G401 (cell line): Measurements from ENCODE around the gene FAM163B. TPM values are rescaled to one million over a fixed set of nuclear protein-coding genes. Genes with fewer than 3 reads are reported as not detected.

Experiments
- DNase-seq: peaks from one replicate; pipeline ENCODE4 v3.0.0-alpha.2; 2015; ENCODE audit warnings: low spot score
- in situ Hi-C: cut with HindIII; loops from 2 replicates; pipeline ENCODE4 v1.10.0; 2016; ENCODE audit warnings: low sequenced_read_pairs, mixed read lengths
- total RNA-seq: library from RNA; depleted of rRNA; stranded (reverse); fragments of >200 nt; shearing (Covaris generic); gene quantifications from 2 replicates; pipeline ENCODE4 v1.2.3, GENCODE V29; 2014; rRNA removed

Gene FAM163B
- not detected in 2 replicates for total RNA-seq

DNA sequence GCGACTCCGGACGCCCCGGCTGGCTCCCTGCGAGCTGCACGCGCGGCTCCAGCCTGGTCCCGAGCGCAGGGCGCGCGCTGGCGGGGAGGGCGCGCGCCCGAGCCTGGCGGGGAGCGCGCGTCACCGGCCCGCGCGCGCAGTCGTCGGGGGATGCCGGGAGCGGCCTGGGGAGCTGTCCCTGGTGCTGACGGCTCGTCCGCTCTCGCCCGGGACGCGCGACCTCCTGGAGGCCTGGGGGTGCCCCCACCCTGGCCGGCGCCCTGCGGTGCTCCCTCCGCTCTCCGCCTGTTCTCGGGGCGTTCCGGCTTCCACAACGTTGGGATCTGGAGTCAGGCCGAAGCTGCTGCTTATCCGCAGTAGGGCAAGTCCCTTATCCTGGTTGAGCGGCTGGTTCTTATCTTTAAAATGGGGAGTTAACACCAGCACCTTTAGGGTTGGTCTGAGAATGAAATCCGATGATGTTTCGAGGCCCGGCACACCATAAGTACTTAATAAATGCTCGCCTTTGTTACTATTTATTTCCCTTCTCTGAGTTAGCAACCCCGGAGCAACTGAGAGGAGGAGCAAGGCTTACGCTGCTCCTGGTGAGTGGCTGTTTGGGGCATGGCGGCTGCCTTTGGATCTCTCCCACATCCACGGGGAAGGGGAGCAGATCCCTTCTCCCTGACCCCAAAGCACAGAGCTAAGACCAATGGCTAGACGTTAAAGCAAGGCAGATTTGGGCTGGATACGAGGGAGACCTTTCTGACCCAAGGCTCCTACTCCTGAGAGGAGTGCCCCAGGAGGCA lies at the start of gene FAM163B:
Gene FAM163B (minus strand): TSS at position 79 of the 788 bp plus-strand sequence. CDS start 29,166 bp downstream, outside the sequence.
- DNase-seq, result peak; percentile 36
- in situ Hi-C loops, result no loop called here

DNA sequence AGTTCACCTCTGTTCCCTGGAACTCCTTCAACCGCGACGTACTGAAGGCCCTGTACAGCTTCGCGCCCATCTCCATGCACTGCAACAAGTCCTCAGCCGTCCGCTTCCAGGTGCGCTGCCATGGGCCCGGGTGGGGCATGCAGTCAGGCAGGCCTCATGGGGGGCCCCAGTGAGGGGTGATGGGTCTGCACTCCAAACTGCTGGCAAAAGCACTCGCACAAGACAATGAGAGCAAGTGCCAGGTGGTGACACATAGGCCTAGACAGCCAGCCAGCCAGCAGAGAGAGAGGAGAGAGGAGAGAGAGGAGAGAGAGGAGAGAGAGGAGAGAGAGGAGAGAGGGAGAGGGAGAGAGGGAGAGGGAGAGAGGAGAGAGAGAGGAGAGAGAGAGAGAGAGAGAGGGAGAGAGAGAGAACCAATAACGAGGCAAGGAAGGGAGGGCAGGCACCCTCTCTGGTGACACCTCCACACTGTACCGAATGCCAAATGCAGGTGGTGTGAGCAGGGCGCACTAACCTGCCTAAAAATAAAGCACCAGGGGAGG lies 48.0 kb upstream of the FAM163B start:
- in situ Hi-C loops, result no loop called here
- peak; percentile 72 for DNase-seq

DNA sequence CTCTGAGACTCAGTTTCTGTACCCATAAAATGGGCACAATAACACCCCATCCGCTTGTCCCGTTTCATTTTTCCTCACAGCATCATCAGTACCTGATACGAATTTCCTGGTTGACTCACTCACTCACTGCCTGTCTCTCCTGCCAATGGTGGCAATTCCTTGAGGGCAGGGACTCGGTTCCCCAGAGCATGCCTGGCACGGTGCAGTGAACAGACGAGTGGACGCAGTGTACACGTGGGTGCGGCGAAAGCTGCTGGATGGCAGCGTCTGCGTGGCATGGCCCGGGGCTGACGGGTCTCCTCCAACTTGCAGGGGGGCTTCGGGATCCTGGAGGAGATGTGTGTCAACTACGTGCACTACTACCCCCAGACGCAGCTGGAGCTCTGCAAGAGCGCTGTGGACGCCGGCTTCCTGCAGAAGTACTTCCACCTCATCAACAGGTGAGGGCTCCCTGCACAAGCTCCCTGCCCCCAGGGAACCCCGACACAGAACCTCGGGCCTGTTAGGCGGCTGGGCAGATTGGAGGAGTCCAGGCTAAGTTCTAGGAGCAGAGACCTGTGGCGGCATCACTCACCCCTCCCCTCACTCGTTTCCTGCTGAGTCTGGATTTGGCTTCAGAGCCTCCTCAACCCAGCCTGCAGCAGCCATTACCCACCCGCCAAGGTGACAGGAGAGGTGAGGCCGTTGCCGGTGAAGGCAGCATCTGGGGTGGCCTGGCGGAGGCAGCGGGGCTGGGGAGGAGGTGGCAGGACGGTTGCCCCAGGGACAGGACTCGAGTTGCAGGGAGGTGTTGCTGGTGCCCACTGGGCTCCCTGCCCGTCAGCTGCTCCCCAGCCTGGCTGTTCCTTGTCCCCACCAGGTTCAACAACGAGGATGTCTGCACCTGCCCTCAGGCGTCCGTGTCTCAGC lies 47.3 kb upstream of the FAM163B start:
- DNase-seq, result no peak
- in situ Hi-C loops, result no loop called here

DNA sequence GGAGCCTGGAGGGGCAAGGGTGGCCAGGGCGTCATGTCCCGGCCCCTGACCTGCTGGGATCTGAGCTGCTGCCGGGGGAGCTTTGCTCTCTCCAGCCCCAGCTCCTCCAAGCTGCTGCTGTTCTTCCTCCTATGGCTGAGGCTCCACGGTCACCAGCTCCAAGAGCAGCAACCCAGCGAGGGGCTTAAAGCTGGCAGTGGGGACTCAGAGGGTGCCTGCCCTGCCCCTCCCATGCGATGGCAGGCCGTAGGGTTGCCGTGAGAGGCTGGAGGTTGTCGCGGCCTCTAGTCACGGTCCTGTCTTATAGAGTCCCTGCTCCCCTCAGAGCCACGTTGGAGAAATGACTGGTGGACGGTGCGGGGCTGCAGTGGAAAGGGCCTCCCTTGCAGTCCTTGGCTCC lies 46.5 kb upstream of the FAM163B start:
- no peak for DNase-seq
- in situ Hi-C loops, result no loop called here

DNA sequence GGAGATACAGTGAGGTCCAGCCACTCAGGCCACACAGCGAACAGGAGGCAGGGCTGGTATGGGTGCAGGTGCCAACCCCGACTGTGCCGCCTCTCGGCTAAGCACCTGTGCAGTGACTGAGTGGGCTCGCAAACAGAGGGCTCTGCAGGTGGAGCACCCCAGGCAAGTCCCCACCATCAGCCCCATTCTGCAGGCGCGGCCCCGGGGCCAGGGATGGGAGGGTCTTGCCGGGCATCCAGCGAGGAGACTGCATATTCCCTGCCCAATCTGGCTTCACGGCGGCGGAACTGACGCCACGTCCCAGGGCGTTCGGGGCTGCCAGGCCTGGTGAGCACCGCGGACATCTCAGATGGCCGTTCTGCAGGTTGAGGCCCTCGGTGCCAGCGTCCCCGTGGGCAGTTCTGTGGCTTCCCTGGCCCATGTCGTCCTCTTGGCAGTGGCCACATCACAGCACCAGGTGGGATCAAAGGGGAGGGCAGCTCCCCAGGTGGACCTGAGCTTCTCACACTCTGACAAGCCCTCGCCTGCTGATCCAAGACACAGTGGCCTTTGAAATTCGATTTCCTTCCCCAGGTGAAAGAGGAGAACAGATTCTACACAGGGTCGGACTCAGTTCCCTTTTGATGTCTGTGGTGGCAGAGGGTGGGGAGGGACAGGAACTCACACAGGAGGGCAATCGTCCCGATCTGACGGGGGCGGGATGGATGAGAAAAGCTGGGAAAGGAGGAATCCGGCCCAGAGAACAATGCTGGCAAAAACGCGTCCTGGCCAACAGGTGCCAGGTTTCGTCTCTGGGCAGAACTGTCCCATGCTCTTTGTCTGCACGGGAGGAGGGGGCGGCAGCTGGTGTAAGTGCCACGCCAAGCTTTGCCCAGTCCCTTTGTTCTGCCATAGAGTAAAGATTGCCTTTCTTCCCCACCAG lies 45.8 kb upstream of the FAM163B start:
- in situ Hi-C loops, result no loop called here
- DNase-seq, result peak; percentile 68

DNA sequence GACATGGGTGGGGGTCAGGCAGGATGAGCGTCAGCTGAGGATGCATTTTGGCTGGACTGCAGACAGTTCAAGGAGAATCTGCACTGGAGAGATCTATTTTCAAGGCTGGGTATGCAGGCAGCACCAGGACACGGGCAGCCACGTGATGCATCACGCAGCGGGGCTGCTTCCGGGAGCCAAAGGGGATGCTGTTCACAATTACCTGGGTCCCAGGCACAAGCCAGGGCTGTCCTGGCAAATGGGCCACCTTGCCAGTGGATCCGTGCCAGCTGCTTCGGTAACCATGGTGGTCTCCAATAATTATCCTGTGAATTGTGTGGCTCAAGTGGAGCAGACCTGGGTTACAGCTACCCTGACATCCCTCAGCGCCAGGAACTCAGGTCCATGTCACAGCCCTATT lies 44.4 kb upstream of the FAM163B start:
- in situ Hi-C loops, result no loop called here
- DNase-seq, result peak; percentile 32

DNA sequence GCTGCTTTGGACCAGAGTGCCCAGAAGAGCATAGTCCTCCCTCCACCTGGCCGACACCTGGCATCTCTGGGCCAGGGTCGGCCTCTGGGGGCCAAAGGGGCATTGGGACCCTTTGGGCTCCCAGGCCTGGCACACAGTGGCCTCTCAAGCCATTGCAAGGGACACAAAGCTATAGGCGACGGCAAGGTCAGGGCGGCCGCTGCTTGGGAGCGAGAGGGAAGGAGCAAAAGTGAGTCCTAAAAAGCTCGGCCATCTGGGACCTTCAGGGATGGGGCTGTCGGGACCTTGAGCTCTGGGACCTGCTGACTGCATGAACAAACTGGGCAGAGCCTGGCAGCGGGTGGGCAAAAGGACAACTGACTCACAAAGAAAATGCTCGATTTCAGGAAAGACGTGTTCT lies 40.8 kb upstream of the FAM163B start:
- DNase-seq, result no peak
- in situ Hi-C loops, result no loop called here

DNA sequence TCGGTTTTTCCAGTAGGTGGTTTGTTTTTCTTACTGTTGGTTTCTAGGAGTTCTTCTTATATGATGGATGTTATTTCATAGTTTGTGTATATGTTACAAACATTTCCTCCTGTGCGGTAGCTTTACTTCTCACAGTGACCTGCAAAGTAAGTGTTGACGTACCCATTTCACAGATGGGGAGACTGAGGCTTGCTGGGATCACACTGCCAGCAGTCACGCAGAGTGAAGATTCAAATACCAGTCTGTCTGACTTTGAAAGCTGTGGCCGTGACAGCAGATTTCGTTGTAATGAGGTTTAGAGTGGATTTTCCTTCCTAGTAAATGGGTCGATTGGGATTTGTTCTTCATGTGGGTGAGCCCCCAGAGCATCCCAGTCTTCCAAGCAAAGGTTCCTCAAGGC lies 40.0 kb upstream of the FAM163B start:
- no peak for DNase-seq
- in situ Hi-C loops, result no loop called here

DNA sequence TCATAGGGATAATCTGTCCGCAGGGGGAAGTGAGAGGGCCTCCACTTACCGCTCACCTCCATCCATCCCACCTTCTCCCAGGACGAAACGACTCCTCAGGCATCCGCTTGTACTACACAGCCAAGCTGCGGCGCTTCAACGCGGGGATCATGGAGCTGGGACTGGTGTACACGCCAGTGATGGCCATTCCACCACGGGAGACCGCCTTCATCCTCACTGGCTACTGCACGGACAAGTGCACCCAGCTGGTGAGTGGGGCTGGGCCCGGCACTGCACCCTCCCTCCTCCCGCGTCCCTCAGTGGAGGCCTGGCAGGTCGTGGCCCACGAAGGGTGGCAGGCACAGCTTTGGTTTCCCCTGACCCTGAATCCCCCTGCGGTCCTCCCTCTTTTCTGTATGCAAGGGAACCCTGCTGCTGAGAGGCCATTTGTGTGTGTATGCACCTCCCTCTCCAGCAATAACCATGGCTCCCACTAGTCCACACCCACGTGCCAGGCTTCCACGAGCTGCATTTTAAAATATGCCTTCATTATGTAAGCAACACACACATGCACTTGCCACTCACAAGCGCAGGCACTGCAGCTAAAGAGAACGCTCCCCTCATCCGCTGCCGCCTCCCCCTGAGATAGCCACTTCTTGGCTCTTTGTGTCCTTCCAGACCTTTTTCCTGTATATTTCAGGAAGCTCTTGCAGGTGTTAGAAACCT lies 38.7 kb upstream of the FAM163B start:
- no peak for DNase-seq
- in situ Hi-C loops, result no loop called here

DNA sequence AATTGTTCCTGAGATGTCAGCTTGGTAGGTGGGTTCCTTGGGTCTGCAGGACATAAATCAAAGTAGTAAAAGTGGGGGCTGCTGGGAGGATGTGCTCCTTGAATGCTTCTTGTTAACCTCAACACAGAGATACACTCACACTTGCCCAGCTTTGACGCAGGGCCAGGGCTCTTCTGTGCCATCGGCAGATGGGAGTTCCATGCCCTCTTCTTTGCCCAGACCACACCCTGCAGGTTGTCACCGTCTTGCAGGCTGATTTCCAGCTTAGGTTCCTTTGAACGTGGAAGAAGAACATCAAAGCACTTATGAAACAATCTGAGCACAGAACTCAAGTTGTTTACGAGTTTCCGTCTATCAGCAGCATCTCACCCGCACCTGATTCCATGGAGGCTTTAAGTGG lies 38.0 kb upstream of the FAM163B start:
- DNase-seq, result no peak
- in situ Hi-C loops, result no loop called here

DNA sequence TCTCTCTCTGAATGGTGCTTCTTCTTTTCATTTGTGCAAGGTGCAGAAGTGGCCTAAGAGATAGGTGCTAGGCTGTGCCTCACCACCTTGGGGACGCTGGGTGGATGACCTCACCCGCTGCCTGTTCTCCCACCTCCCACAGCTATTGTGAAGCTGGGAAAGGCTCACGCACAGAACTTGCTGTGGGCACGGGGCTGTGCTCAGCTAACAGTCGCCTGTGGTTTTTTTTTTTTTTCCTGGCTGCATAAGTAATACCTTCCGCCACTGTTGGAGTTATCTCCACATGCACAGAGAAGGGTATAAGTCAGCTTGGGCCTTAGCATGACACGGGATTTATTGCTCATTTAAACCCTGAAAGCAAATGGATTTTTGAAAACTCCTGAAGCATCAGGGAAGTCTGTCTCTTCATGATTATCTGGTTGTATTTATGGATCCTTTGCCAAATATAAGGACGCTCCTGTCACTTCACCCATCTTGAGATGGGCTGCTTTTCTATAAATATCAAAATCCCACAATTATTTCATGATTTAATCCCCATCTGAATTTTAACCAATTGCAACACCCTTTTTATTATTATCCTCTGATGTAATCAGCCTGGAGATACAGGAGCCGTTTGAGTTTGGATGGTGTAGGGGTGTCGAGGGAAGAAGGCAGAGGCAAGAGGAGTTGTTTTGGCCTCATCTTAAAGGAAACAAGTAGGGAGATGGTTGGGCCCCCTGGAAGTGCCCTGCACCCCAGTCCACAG lies 36.0 kb upstream of the FAM163B start:
- in situ Hi-C loops, result no loop called here
- no peak for DNase-seq

DNA sequence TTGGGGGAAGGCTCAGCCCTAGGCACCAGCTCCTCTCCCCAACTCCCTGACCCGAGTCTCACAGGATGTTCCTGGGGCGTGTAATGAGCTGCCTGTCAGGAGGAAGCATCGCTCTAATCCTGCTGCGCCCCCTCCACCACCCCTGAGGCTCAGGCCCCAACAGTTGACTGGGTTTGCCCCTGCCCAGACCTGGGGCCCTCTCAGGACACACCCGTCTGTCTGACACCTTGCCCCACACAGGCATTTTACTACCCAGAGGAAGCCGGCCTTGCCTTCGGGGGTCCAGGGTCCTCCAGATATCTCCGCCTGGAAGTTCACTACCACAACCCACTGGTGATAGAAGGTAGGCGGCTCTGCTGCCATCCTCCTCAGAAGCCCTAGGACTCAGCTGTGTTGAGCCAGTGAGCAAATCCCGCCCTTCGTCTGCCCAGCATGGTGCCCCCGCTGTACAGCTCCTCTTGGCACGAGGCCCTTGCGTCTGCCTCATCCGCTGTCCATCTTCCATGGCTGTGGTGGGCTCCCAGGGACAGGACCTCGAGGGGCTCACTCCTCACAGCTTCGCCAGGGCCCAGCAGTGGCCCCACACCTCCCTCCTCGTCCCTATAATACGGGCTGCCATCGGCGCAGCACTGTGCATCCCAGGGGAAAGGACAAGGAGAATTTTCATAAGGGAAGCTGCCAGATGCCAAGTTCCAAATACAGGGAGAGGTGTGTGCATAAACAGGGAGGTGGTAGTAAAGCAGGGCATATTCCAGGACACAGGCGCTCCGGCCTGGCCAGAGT lies 35.0 kb upstream of the FAM163B start:
- in situ Hi-C loops, result no loop called here
- DNase-seq, result no peak

DNA sequence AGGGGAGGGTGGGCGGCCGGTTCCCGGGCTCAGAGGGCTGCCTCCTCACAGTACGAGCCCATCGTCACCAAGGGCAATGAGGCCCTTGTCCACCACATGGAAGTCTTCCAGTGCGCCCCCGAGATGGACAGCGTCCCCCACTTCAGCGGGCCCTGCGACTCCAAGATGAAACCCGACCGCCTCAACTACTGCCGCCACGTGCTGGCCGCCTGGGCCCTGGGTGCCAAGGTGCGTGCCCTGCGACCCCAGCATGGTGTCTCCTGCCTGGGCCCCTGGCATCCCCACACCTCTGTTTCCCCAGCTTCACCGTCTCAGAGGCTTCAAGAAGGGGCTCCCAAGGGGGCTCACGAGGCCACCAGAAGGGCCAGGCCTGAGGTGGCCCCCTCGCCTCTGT lies 34.2 kb upstream of the FAM163B start:
- no peak for DNase-seq
- in situ Hi-C loops, result no loop called here

DNA sequence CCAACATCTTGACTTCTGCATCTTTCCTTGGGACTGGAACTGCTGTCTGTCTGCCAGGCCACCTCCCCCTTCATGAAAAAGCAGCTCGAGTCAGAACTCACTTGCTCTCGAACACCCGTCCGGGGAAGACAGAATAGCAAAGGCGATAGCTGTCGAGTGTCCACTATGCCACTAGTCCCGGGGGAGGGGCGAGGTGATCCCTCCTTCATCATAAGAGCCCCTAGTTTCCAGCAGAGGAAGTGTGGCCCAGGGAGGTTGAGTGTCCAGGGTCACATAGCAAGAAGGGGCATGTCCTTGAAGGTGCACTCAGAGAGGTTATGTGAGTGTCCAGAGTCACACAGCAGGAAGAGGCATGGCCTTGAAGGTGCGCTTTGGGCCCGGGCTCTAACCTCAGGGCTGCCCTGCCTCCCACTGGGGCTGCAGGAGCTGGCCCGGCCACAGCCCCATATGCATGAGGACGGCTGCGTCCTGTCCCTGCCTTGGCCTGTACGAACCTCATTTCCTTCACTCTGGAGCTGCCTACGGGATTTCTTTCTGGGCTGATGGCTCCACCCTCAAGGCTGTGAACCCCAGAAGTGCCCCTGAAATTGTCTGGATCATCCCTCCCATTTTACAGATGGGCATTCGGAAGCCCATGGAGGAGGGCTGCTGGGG lies 33.6 kb upstream of the FAM163B start:
- no peak for DNase-seq
- in situ Hi-C loops, result no loop called here

DNA sequence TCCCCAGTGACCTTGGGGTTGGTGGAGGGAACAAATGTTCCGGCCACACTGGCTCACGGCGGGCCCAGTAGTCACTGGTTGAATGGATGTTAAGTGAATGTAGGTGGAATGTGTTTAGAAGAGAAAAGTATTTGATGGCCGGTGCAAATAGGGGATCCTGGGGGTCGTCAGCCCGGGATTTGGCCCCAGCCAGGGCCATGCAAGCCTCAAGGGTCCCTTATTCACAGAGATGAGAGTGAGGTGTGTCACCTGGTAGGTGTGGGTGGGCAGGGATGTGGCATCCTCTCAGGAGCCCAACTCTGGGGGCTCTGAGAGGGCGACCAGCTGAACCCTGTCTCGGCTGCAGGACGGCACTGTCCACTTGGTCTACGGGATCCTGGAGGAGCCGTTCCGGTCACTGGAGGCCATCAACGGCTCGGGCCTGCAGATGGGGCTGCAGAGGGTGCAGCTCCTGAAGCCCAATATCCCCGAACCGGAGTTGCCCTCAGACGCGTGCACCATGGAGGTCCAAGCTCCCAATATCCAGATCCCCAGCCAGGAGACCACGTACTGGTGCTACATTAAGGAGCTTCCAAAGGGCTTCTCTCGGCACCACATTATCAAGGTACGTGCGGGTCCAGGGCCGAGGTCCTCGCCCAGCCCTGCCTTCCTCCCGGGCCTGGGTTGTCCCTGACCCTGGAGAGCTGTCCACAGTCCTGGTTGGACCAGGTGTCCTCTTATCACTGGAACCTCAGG lies 32.8 kb upstream of the FAM163B start:
- DNase-seq, result no peak
- in situ Hi-C loops, result no loop called here

DNA sequence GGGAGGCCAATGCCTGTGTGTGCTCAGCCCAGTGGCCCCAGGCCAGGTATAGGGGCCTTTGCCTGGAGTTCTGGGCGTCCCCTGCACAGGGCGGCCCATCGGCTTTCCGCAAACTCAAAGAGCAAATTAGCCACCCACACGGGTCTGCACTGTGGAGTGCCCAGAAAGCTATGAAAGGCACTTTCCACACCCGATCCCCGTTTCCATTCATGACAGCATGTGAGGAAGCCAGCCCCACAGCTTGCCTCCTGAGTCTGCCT lies 32.1 kb upstream of the FAM163B start:
- peak; percentile 57 for DNase-seq
- in situ Hi-C loops, result no loop called here
